DOHH2 (cell line): ENCODE results near the gene TSPAN11.

Experiments
- H3F3A ChIP-seq: fragments of 200-600 bp; sonication (generic), shearing (Covaris generic); 2 replicates; pipeline ENCODE4 v1.6.0; 2016; ENCODE audit warnings: antibody characterized with exemption, mild to moderate bottlenecking; ENCODE audit not compliant: control insufficient read depth, insufficient read depth
- H3K27ac ChIP-seq: fragments of 200-600 bp; sonication (generic); 2 replicates; pipeline ENCODE4 v1.5.1; 2014; ENCODE audit warnings: low read depth, mild to moderate bottlenecking, low read length, moderate library complexity
- H3K27me3 ChIP-seq: fragments of 200-600 bp; sonication (generic); 2 replicates; pipeline ENCODE4 v1.6.1; 2014; ENCODE audit warnings: mild to moderate bottlenecking, low read length, mixed read lengths; ENCODE audit not compliant: control insufficient read depth
- H3K36me3 ChIP-seq: fragments of 200-600 bp; sonication (generic); 2 replicates; pipeline ENCODE4 v1.6.1; 2014; ENCODE audit warnings: mild to moderate bottlenecking, low read length, moderate library complexity, mixed read lengths; ENCODE audit not compliant: control insufficient read depth
- H3K4me1 ChIP-seq: fragments of 200-600 bp; sonication (generic); 2 replicates; pipeline ENCODE4 v1.6.1; 2014; ENCODE audit warnings: mild to moderate bottlenecking, low read length, mixed read lengths; ENCODE audit not compliant: control insufficient read depth
- H3K4me2 ChIP-seq: fragments of 200-600 bp; sonication (generic); 2 replicates; pipeline ENCODE4 v1.6.0; 2014; ENCODE audit warnings: mild to moderate bottlenecking, low read length, moderate library complexity
- H3K4me3 ChIP-seq: fragments of 200-600 bp; sonication (generic); 2 replicates; pipeline ENCODE4 v1.5.1; 2014; ENCODE audit warnings: mild to moderate bottlenecking, low read length, mixed read lengths
- H3K79me2 ChIP-seq: fragments of 200-600 bp; sonication (generic); 2 replicates; pipeline ENCODE4 v1.6.1; 2014; ENCODE audit warnings: mild to moderate bottlenecking, low read length, mixed read lengths; ENCODE audit not compliant: control insufficient read depth
- H3K9me2 ChIP-seq: fragments of 200-600 bp; sonication (generic); replicated peaks from 2 replicates; pipeline ENCODE4 v1.6.1; 2014; ENCODE audit warnings: mild to moderate bottlenecking, low read length, mixed read lengths; ENCODE audit not compliant: control insufficient read depth
- H3K9me3 ChIP-seq: fragments of 200-600 bp; sonication (generic); 2 replicates; pipeline ENCODE4 v1.6.1; 2014; ENCODE audit warnings: antibody characterized with exemption, low read length, mixed read lengths; ENCODE audit not compliant: control insufficient read depth, insufficient read depth
- H4K20me1 ChIP-seq: fragments of 200-600 bp; sonication (generic); 2 replicates; pipeline ENCODE4 v1.6.0; 2014; ENCODE audit warnings: low read depth, mild to moderate bottlenecking, antibody characterized with exemption, low read length, moderate library complexity; ENCODE audit not compliant: control insufficient read depth, insufficient read depth
- EZH2phosphoT487 ChIP-seq: fragments of 200-600 bp; sonication (generic); IDR thresholded peaks from 2 replicates; pipeline ENCODE4 v1.6.1; 2017; ENCODE audit warnings: borderline replicate concordance, mild to moderate bottlenecking, antibody characterized with exemption, low read length, moderate library complexity, mixed read lengths
- TF ChIP-seq, protein P1 (sequence below): fragments of 200-600 bp; sonication (generic); IDR thresholded peaks from one replicate; pipeline ENCODE4 v1.5.1; 2014; ENCODE audit warnings: antibody characterized with exemption, mild to moderate bottlenecking, low read depth, low read length; ENCODE audit not compliant: poor library complexity, severe bottlenecking

Gene TSPAN11

DNA sequence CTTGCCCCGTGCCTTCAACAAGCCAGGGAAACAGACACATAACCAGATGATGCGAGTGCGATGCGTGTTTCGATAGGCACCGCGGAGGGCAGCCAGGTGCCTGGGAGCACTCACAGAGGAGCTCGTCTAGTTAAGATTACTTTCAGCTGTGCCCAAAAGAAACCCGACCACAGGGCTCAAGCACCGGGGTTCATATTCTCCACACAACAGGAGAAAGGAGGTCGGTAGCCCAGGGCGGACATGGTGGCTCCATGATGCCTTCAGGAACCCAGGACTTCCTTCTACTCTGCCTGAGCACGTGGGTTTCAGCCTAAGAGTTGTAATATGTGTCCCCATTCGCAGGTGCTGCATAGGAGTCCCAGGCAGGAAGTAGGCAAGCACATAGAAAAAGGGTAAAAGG is 93.4 kb downstream of the TSPAN11 start:
- H3K4me3 ChIP-seq: no peak overlapping the region
- H3K9me2 ChIP-seq: no peaks in the 10 kb centered on the region
- H3K36me3 ChIP-seq: no peaks in the 10 kb centered on the region
- no peak for TF ChIP-seq EZH2phosphoT487
- TF ChIP-seq, protein P1, sequence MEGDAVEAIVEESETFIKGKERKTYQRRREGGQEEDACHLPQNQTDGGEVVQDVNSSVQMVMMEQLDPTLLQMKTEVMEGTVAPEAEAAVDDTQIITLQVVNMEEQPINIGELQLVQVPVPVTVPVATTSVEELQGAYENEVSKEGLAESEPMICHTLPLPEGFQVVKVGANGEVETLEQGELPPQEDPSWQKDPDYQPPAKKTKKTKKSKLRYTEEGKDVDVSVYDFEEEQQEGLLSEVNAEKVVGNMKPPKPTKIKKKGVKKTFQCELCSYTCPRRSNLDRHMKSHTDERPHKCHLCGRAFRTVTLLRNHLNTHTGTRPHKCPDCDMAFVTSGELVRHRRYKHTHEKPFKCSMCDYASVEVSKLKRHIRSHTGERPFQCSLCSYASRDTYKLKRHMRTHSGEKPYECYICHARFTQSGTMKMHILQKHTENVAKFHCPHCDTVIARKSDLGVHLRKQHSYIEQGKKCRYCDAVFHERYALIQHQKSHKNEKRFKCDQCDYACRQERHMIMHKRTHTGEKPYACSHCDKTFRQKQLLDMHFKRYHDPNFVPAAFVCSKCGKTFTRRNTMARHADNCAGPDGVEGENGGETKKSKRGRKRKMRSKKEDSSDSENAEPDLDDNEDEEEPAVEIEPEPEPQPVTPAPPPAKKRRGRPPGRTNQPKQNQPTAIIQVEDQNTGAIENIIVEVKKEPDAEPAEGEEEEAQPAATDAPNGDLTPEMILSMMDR: no peak
- no peaks in the 10 kb centered on the region for H3K79me2 ChIP-seq
- H3K27ac ChIP-seq: no peak overlapping the region
- no peaks in the 10 kb centered on the region for H3F3A ChIP-seq
- no peaks in the 10 kb centered on the region for H3K9me3 ChIP-seq
- no peaks in the 10 kb centered on the region for H4K20me1 ChIP-seq
- H3K4me1 ChIP-seq: no peaks in the 10 kb centered on the region
- H3K4me2 ChIP-seq: no peak overlapping the region
- H3K27me3 ChIP-seq: peaks cover 14% of the 10 kb centered on the region

DNA sequence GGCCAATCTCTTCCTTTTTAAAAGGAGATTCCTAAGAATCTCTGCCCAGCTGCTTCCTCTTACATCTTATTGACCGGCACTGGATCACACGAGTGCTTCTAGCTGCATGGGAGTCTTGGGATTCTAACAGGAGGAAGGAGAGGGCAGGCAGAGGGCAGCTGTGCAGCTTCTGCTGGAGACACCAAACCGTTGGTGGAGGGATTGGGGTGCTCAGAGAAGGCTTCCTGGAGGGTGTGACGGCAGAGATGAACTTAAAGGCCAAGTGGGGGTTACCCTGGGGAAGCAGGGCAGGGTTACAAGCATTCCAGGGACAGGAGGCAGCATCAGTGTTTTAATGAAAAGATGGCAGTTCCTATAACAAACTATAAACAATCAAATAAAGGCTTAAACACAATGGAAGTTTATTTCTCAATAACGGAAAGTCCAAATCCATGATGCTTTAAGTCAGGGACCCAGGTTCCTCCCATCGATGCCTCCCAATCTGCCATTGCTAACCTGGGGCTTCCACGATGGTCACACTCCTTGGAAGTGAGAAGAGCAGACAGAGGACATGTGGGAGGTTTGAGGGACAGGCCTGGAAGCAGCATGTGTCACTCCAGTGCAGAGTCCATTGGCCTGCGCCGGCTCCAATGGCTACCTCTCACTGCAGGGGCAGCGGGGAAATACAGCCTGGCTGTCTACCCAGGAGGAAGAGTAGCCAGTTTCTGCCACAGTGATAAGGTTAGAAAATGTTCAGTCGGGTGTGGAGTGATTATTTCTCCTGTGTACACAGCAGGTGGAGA is 94.0 kb downstream of the TSPAN11 start:
- Histone ChIP-seq H3K27me3 (peaks cover 14% of the 10 kb centered on the region), H3K79me2 (no peaks in the 10 kb centered on the region), H3K9me2 (no peaks in the 10 kb centered on the region), H3K4me2 (no peak overlapping the region), H3F3A (no peaks in the 10 kb centered on the region), H3K4me3 (no peak overlapping the region), H3K4me1 (no peaks in the 10 kb centered on the region), H4K20me1 (no peaks in the 10 kb centered on the region), H3K9me3 (no peaks in the 10 kb centered on the region), H3K36me3 (no peaks in the 10 kb centered on the region), H3K27ac (no peak overlapping the region)
- TF ChIP-seq, protein P1: no peak
- no peak for TF ChIP-seq EZH2phosphoT487

DNA sequence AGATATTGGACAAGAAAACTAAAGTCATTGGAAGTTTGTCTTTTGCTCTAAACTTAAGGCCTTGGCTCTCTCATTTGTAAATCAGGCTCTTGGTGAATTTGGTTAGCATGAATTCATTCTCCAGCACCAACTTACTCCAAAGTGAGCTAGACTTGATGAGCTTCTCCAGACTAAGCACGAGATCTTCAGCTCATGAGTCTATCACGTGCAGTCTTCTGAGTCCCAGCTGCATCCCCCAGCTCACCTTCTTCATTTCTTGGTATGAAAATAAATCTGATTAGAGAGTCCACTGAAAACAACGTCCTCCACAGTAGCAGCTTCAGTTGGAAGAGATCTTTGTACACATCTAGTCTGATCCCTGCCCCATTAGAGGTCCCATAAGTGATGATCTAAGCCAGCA is 94.6 kb downstream of the TSPAN11 start:
- H3K9me2 ChIP-seq: no peaks in the 10 kb centered on the region
- no peak overlapping the region for H3K4me3 ChIP-seq
- no peaks in the 10 kb centered on the region for H3K79me2 ChIP-seq
- H3K4me1 ChIP-seq: no peaks in the 10 kb centered on the region
- no peaks in the 10 kb centered on the region for H3K36me3 ChIP-seq
- H3K27me3 ChIP-seq: peaks cover 14% of the 10 kb centered on the region
- H3K4me2 ChIP-seq: no peak overlapping the region
- no peaks in the 10 kb centered on the region for H3F3A ChIP-seq
- H3K27ac ChIP-seq: no peak overlapping the region
- H3K9me3 ChIP-seq: no peaks in the 10 kb centered on the region
- no peak for TF ChIP-seq EZH2phosphoT487
- TF ChIP-seq, protein P1: no peak
- H4K20me1 ChIP-seq: no peaks in the 10 kb centered on the region
